GM12865 (cell line): ENCODE results near the gene SP1.
"Not testable (repeated sequence)": the region's sequence is repeated elsewhere in the genome, so short reads cannot be mapped to it uniquely, and the experiment has no call there.

Experiments used
- DNase-seq: peaks from one replicate; pipeline ENCODE4 v3.0.0; 2010; ENCODE audit warnings: low read depth
- H3K4me3 ChIP-seq: 2 replicates; pipeline ENCODE4 v1.5.1; 2011; ENCODE audit warnings: mild to moderate bottlenecking, low read depth, low read length, control low read depth
- CTCF ChIP-seq: IDR thresholded peaks from 2 replicates; pipeline ENCODE4 v1.5.1; 2011; ENCODE audit warnings: low read length, control low read depth, low read depth, inconsistent platforms; ENCODE audit not compliant: insufficient read depth; ENCODE audit errors: missing control alignments

Gene SP1

GRCh38 chr12:53413485-53414204 lies 33.7 kb downstream of the SP1 start:
- no peak for TF ChIP-seq CTCF
- no peak for DNase-seq
- H3K4me3 ChIP-seq, result no peak overlapping the region

GRCh38 chr12:53414756-53415417 lies 34.9 kb downstream of the SP1 start:
- H3K4me3 ChIP-seq, result no peak overlapping the region
- DNase-seq, result no peak
- TF ChIP-seq CTCF, result no peak

GRCh38 chr12:53415752-53416389 lies 35.9 kb downstream of the SP1 start:
- H3K4me3 ChIP-seq, DNase-seq: not testable (repeated sequence)

- peak; percentile 18 for DNase-seq
- H3K4me3 ChIP-seq, result not testable (repeated sequence)
Measured at GRCh38 chr12:53417291-53417816, 37.4 kb downstream of the SP1 start.

- TF ChIP-seq CTCF, result no peak
- DNase-seq, result no peak
- no peak overlapping the region for H3K4me3 ChIP-seq
Measured at GRCh38 chr12:53418221-53418620, 38.2 kb downstream of the SP1 start.

- DNase-seq, result no peak
- TF ChIP-seq CTCF, result no peak
- H3K4me3 ChIP-seq, result no peak overlapping the region
Measured at GRCh38 chr12:53419756-53420155, 39.8 kb downstream of the SP1 start.

- not testable (repeated sequence) for DNase-seq, H3K4me3 ChIP-seq
Measured at GRCh38 chr12:53422247-53422646, 42.3 kb downstream of the SP1 start.

- TF ChIP-seq CTCF, result no peak
- DNase-seq, result no peak
- H3K4me3 ChIP-seq, result no peak within 1 kb of the TSS
Measured at GRCh38 chr12:53423597-53423996, 43.6 kb downstream of the SP1 start, which contains the start of gene AMHR2. AMHR2 (plus strand) TSS chr12:53423855; CDS start chr12:53423935, 80 bp downstream.
